ENCODE measurements around the gene EMC9. TPM values are rescaled to one million over a fixed set of nuclear protein-coding genes. Genes with fewer than 3 reads are reported as not detected.

The EMC9 gene
- polyA plus RNA-seq, 1 of the 3 experiments (the other 2 are of a cell fraction): 19.3 TPM

GRCh38 chr14:24160850-24161804 lies 19.7 kb upstream of the EMC9 start, which contains the start of gene IRF9:
IRF9 (plus strand) TSS chr14:24161265; CDS start chr14:24162145, 880 bp downstream.
- H4K20me1 ChIP-seq (ENCODE audit: insufficient read depth): peaks cover 4% of the 10 kb centered on the region; the same call in 1 of the 2 replicates
- peaks cover 23% of the 10 kb centered on the region for H3K79me2 ChIP-seq (ENCODE audit: insufficient read depth)
- H3K4me2 ChIP-seq: peak within 1 kb of the TSS; percentile 97
- peak within 1 kb of the TSS; percentile 30; the same call in 1 of the 2 replicates for H2AFZ ChIP-seq (ENCODE audit: low read depth)
- DNase-seq: peak; percentile 95
- ChIA-PET POLR2A (interaction anchor here (0.8 to 5.2 kb wide), 15 partner anchors 10 to 109 kb away, joined by 3 to 50 read pairs (median 5); partner anchors contain the start of genes CARMIL3, DCAF11, EMC9 and IPO4), CTCF (interaction anchor here (0.6 to 3.5 kb wide), 42 partner anchors 9 to 857 kb away, joined by 3 to 38 read pairs (median 5); partner anchors contain the start of genes CARMIL3, CPNE6, DCAF11 and EMC9)
- WGBS (ENCODE audit: low lambda C conversion rate): 1% methylated on average over 9 of the region's 12 CpGs
- peak within 1 kb of the TSS; percentile 79 for H3K9ac ChIP-seq
- H3K9me3 ChIP-seq: no peaks in the 10 kb centered on the region
- H3K4me3 ChIP-seq (ENCODE audit: low read depth in 2 of 2, low read length in 1 of 2): peak within 1 kb of the TSS; percentile 75 to 77
- peaks cover 17% of the 10 kb centered on the region for H3F3A ChIP-seq (replicated peaks; ENCODE audit: insufficient read depth)
- peaks cover 4 to 22% of the 10 kb centered on the region in 2 experiments; a peak in 1 of 4 replicates for H3K4me1 ChIP-seq (ENCODE audit: control insufficient read depth in 1 of 2, insufficient read depth in 2 of 2, low read depth in 1 of 2, low read length in 1 of 2)
- peak within 1 kb of the TSS; percentile 67 to 96 for H3K27ac ChIP-seq (ENCODE audit: low read depth in 2 of 2, low read length in 1 of 2)
- no peaks in the 10 kb centered on the region for H3K27me3 ChIP-seq (ENCODE audit: insufficient read depth)
- peaks cover 33 to 61% of the 10 kb centered on the region in 2 experiments for H3K36me3 ChIP-seq (replicated peaks in 1 of 2; ENCODE audit: control insufficient read depth in 1 of 2, insufficient read depth in 2 of 2, low read length in 1 of 2)
- no peaks in the 10 kb centered on the region for H3K9me2 ChIP-seq
- TF ChIP-seq RCOR1 (IDR thresholded peaks at IDR 0.05; ENCODE audit: low read length) (peak; percentile 79), IRF3 (IDR thresholded peaks at IDR 0.05; ENCODE audit: low read depth, low read length) (no peak), FOXJ3 (CRISPR knock-in tag; IDR thresholded peaks at IDR 0.05) (peak; percentile 45; the same call in 1 of the 2 replicates), GATA2 (CRISPR knock-in tag; IDR thresholded peaks at IDR 0.05) (no peak), SMC3 (IDR thresholded peaks at IDR 0.05; ENCODE audit: low read depth, low read length) (peak; percentile 63), YY1 (IDR thresholded peaks at IDR 0.05; ENCODE audit: low read depth) (no peak), USF1 (IDR thresholded peaks at IDR 0.05; ENCODE audit: borderline replicate concordance, low read depth) (peak; percentile 95), MXI1 (IDR thresholded peaks at IDR 0.05; ENCODE audit: low read depth, low read length) (peak; percentile 98), FOSL2 (IDR thresholded peaks at IDR 0.05; ENCODE audit: borderline replicate concordance, low read depth) (no peak; the same call in 1 of the 2 replicates), REST (IDR thresholded peaks at IDR 0.05; ENCODE audit: low read depth, low read length) (no peak), RXRA (IDR thresholded peaks at IDR 0.05; ENCODE audit: borderline replicate concordance, low read depth) (peak; percentile 84; the same call in 1 of the 2 replicates), TAF1 (IDR thresholded peaks at IDR 0.05; ENCODE audit: borderline replicate concordance, low read depth, low read length) (no peak), EP300 (IDR thresholded peaks at IDR 0.05; ENCODE audit: borderline replicate concordance in 1 of 2, low read depth in 1 of 2, low read length in 1 of 2) (peak; percentile 18 to 62; a peak in 3 of 4 replicates), TCF12 (IDR thresholded peaks at IDR 0.05) (peak; percentile 72; the same call in 1 of the 2 replicates), NFIC (IDR thresholded peaks at IDR 0.05; ENCODE audit: borderline replicate concordance) (peak; percentile 94), TEAD4 (IDR thresholded peaks at IDR 0.05; ENCODE audit: borderline replicate concordance, insufficient read depth) (0 out of 2 replicates have a peak, but pooled peaks have one; percentile 58), JUND (IDR thresholded peaks at IDR 0.05) (no peak), ELF1 (IDR thresholded peaks at IDR 0.05) (no peak), RFX5 (IDR thresholded peaks at IDR 0.05; ENCODE audit: low read length) (no peak), GABPA (IDR thresholded peaks at IDR 0.05; ENCODE audit: low read depth) (no peak), CHD2 (IDR thresholded peaks at IDR 0.05; ENCODE audit: low read length, partially characterized antibody) (peak; percentile 88)
- TF ChIP-seq, protein P1, sequence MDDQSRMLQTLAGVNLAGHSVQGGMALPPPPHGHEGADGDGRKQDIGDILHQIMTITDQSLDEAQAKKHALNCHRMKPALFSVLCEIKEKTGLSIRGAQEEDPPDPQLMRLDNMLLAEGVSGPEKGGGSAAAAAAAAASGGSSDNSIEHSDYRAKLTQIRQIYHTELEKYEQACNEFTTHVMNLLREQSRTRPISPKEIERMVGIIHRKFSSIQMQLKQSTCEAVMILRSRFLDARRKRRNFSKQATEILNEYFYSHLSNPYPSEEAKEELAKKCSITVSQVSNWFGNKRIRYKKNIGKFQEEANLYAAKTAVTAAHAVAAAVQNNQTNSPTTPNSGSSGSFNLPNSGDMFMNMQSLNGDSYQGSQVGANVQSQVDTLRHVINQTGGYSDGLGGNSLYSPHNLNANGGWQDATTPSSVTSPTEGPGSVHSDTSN (IDR thresholded peaks at IDR 0.05): peak; percentile 45; the same call in 1 of the 2 replicates
- TF ChIP-seq, protein P2, sequence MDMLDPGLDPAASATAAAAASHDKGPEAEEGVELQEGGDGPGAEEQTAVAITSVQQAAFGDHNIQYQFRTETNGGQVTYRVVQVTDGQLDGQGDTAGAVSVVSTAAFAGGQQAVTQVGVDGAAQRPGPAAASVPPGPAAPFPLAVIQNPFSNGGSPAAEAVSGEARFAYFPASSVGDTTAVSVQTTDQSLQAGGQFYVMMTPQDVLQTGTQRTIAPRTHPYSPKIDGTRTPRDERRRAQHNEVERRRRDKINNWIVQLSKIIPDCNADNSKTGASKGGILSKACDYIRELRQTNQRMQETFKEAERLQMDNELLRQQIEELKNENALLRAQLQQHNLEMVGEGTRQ (IDR thresholded peaks at IDR 0.05; ENCODE audit: borderline replicate concordance, low read depth, low read length): peak; percentile 82
